ENCODE data around the gene ARFRP1.

DNA sequence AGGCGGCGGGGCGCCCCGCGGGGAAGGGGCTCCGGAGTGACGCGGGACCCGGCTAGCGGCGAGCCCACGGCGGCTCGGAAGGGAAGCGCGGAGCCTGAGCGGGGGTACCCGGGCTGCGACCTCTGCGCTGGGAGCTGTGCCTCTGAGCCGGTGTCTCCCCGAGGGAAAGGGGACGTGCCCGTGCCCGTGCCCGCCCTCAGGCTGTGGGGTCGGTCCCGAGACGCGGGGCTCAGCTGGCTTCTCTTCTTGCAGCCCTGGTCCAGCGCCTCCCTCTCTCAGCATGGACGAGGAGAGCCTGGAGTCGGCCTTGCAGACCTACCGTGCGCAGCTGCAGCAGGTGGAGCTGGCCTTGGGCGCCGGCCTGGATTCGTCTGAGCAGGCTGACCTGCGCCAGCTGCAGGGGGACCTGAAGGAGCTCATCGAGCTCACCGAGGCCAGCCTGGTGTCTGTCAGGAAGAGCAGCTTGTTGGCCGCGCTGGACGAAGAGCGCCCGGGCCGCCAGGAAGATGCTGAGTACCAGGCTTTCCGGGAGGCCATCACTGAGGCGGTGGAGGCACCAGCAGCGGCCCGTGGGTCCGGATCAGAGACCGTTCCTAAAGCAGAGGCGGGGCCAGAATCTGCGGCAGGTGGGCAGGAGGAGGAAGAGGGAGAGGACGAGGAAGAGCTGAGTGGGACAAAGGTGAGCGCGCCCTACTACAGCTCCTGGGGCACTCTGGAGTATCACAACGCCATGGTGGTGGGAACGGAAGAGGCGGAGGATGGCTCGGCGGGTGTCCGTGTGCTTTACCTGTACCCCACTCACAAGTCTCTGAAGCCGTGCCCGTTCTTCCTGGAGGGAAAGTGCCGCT, 749 bp upstream of the ARFRP1 start:
- TF ChIP-seq, protein P1, sequence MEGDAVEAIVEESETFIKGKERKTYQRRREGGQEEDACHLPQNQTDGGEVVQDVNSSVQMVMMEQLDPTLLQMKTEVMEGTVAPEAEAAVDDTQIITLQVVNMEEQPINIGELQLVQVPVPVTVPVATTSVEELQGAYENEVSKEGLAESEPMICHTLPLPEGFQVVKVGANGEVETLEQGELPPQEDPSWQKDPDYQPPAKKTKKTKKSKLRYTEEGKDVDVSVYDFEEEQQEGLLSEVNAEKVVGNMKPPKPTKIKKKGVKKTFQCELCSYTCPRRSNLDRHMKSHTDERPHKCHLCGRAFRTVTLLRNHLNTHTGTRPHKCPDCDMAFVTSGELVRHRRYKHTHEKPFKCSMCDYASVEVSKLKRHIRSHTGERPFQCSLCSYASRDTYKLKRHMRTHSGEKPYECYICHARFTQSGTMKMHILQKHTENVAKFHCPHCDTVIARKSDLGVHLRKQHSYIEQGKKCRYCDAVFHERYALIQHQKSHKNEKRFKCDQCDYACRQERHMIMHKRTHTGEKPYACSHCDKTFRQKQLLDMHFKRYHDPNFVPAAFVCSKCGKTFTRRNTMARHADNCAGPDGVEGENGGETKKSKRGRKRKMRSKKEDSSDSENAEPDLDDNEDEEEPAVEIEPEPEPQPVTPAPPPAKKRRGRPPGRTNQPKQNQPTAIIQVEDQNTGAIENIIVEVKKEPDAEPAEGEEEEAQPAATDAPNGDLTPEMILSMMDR (IDR thresholded peaks at IDR 0.05), result no peak
- TF ChIP-seq POLR2A (IDR thresholded peaks at IDR 0.05), result no peak
